ENCODE measurements around the gene PXDN.
"Not testable (repeated sequence)": the region's sequence is repeated elsewhere in the genome, so short reads cannot be mapped to it uniquely, and the experiment has no call there.

The PXDN gene, protein sequence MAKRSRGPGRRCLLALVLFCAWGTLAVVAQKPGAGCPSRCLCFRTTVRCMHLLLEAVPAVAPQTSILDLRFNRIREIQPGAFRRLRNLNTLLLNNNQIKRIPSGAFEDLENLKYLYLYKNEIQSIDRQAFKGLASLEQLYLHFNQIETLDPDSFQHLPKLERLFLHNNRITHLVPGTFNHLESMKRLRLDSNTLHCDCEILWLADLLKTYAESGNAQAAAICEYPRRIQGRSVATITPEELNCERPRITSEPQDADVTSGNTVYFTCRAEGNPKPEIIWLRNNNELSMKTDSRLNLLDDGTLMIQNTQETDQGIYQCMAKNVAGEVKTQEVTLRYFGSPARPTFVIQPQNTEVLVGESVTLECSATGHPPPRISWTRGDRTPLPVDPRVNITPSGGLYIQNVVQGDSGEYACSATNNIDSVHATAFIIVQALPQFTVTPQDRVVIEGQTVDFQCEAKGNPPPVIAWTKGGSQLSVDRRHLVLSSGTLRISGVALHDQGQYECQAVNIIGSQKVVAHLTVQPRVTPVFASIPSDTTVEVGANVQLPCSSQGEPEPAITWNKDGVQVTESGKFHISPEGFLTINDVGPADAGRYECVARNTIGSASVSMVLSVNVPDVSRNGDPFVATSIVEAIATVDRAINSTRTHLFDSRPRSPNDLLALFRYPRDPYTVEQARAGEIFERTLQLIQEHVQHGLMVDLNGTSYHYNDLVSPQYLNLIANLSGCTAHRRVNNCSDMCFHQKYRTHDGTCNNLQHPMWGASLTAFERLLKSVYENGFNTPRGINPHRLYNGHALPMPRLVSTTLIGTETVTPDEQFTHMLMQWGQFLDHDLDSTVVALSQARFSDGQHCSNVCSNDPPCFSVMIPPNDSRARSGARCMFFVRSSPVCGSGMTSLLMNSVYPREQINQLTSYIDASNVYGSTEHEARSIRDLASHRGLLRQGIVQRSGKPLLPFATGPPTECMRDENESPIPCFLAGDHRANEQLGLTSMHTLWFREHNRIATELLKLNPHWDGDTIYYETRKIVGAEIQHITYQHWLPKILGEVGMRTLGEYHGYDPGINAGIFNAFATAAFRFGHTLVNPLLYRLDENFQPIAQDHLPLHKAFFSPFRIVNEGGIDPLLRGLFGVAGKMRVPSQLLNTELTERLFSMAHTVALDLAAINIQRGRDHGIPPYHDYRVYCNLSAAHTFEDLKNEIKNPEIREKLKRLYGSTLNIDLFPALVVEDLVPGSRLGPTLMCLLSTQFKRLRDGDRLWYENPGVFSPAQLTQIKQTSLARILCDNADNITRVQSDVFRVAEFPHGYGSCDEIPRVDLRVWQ (N-terminal part only)

DNA sequence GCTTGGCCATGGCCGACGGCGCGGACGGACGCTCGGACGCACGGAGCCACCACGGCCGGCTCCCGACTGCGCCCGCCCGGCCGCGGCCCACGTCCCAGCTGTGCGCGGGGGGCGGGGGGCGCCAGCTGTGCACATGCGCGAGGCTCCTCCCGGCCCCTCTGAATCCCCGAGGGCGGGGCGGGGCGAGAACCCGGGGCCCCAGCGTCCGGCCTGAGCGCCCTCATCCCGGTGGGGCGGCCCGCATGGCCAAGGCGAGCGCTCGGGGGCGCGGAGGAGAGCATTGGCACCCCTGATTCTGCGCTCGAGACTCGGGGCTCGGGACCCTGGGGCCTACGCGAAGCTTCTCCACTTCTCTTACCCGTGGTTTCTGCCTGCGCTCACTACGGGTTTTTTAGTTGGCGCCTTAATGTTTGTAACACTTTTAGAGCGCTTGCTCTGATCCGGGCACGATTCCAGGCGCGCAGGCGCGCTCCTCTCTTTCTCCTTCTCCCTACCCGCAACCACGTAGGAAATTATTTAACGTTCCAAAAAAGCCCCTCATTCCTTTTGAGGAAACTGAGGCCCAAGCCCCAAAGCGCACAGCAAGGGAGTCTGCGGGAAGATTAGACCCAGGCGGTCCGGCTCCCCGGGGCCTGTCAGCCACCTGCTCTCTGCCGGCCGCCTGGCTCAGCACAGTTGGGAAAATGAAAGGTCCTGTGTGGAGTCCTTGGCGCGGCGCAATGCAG, at the start of gene PXDN:
Gene PXDN, minus strand, starts transcription at position 70 of the 725 bp plus-strand sequence. Its CDS starts 60 bp downstream, at position 10.
- DNase-seq: peak; percentile 14

DNA sequence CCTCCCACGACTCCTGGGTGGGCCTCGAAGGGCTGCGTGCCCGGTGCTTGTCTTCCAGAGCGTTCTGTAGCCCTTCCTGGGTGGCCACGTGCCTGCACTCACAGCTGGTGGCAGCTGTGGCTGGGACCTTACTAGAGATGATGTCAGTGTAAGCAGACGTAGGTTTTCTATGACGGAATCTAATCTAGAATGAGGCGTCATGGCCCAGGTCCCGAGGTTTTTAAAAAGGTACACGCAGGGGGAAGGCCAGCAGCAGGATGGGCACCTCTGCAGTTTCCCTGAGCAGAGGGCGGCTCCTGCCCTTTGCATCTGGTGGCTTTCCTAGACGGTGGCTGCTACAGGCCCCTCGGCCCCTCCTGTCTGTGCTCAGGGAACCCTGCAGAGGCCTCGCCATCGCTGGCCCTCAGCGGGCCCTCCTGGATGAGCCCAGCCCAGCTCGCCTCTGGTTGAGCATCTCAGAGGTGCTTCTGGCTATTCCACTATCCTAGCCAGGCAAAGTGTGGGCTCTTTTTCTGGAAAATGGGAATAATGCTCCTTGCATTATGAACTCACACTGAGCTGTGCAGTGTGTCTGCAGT, 49.6 kb upstream of the PXDN start:
- DNase-seq: no peak

DNA sequence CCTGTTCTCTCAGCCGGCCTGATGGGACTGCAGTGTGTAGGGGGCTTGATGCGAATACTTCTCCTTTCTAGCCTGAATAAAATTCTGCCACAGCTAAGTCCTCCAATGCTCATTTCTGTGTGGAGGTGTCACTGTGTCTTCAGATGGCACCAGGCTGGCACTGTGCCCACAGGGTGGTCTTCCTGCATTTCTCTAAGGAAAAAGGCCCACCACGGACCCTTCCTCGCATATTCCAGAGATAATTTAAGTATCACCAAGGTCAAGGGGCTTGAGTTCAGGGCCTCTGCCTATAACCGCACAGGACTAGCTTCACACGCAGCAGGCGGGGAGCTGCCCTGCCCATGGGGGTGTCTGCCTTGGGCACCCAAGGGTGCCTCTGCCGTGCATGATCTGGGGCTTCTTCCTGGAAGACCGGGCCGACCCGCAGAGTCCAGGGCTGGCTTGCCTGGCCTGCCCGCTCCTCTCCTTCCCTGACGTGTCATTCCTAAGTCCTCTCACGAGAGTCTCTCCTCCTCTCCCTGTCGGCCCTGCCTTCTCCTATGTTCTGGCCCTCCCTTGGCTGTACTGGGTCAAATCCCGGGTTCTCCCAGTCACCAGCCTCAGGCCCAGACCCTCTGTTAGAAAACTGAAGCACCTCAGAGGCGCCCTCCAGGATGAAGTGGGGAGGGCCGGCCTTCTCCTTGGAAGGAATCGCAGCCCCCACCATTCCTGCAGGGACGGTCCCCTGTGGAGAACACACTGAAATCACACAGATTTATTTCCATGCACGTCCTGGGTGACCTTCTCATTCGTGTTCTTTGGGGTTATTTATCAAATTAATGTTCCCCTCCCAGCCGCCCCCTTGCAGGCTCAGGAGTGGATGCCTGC, 48.9 kb upstream of the PXDN start:
- no peak for DNase-seq

DNA sequence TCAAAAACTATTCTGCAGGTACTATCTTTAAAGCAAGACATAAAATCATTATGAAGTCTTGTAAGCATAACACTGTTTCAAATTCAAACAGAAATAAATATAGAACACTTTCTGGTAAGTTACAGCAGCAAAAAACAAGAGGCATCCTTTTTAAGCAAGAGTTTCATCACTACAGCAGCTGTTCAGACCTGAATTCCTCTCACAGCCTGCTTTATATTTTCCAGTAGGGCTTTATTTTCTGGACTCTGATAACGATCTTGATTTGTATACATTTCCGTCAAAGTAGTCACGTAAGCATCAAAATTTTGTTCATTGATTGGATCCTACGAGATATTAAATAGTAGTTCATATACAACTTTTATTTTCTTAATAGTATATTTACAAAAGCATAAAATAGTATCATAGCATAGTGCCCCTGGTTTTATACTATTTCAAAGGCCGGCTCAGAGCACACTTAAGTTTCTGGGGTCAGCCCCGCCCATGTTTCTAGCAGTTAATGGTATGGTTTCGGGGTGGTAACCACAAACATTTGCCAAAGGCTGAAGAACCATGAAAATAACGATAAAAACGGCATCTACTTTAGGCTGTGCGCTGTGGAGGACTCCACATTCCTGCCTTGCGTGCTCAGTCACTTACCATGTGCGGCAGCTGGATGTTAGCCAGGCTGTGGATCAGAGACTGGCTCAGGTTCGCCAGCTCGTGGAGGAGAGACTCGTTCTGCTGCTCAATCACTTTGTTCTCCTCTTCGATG, 47.5 kb upstream of the PXDN start:
- DNase-seq: no peak

DNA sequence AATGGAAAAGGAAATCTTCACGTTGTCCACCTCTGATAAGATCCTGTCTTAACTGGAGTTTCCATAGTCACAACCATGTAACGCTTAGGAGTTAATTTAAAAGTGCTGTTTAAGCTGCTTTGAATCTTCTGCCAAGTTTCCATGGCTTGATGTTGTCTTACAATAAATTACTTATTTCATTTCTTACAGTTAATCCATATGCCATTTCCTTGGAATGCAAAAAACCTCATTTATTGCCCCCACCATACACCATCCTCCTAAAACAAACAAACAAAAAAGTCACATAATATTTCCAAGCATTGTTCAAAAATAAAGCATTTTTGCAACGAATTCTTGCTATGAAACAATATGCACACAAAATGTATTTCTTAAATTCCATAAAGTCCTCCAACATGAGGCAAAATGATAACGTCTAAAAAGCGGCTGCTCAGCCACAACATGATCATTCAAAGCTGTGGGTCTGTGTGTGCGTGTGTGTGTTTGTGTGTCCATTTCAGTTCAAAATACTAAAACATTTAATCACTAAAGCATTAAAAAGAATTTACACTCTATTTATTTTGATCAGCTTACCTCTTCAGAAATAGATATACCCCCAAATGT, 46.8 kb upstream of the PXDN start:
- DNase-seq: no peak

DNA sequence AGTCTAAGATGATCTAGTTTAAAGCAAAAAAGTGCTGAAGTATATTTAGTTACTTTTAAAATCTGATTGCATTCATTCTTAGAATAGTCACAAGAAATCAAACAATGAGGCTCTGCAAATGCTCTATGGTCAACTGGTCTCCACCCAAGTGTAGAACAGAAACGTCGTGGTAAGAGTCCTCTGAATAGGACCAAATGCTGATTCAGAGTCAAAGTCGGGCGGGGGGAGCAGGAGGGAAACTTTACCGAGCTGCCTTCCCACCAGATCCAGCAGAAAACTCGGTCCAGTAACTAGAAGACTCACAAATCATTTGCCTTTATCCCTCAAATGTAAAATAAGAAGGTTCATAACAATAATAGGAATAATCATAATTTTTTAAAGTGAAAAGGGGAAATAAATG, 46.2 kb upstream of the PXDN start:
- no peak for DNase-seq

DNA sequence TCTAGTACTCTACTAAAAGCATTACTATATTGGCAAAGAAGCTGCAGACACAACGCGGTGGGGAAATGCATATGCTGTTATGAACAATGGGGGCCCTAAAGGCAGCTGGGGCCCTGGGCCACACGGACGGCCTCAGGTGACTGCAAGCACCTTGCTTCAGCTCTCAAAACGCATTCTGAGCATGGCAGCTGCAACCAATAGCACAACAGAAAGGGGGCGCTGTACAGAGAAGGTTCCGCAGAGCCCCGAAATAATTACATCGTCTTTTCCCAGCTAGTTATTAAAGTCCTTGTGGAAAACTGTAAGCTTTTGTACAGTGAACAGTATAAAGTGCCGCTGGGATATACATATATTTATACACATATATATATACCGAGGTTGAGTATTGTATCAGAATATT, 45.3 kb upstream of the PXDN start:
- no peak for DNase-seq

DNA sequence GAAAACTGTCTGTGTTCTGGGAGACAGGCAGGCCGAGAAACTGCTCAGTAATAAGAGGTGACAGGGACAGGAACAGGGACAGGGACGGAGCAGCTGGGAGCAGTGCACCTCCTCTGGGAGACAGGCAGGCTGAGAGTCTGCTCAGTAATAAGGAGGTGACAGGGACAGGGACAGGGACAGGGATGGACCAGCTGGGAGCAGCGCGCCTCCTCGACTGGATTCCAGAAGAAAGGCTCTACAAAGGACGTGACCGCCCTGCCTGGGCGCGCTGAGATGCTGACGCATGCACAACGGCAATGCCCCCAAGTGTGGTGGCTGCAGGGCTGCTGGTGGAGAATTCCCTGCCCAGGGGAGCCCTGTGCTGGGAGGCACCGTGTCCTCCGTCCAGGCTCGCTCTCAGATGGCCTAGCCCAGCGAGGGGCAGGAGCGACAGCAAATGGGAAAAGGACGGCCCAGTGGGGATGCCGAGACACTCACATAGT, 44.2 kb upstream of the PXDN start:
- DNase-seq: no peak

DNA sequence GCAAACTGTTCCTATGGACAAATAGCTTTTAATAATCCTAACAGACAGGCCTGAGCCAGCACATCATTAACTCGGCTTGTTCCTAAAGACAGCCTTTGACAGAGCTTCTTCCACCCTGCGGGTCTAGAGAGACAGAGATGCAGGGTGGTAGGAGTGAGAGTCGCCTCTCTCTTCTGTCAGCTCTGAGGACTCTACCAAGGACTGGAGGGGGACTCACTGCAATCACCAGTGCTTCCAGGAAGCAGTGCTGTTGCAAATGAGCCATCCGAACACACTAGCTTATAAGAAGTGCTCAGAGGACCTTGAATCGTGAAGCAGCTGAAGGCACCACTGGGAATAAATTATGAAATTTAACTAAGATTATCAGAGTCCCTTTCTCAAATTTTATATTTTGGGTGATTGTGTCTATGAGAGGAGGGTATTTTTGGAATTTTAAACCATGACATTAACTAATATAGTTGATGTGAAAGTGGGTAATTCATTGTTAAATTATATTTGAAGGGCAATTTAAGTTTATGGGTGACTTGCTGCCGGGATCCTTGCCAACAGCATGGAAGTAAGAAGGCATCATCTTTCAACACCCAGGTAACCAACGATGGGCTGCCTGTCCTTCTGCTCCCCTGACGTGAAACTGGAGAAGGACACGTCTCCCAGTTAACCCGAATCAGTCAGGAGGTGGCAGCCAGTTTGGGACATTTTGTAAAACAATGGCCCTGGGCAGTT, 43.6 kb upstream of the PXDN start:
- no peak for DNase-seq

DNA sequence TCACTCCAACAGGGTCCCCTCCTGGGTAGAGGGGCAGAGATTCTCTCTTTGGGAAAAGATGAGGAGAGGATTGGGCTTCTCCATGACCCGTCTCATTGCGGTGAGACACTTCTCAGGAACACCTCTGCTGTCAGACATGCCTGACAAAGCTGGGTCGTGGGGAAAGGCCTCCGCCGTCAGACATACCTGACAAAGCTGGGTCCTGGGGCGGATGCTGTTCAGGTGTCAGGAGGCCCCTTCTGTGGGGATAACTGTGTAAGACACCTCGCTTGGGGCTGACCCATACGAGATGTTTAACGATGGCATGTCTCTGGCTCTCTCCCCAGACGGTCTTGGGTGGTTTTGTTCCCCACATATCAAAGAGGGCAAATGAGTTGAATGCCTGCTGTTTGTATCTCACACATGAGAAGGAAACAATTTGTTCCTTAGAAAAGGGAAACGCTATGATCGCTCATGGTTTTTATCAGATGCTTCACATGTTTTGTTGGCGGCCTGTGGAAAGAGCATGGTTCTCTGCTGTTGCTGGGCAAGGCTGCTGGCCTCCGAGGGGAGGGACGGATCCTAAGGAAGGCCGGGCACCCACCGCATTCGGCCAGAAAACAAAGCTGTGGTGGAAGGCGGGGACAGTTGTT, 40.8 kb upstream of the PXDN start:
- no peak for DNase-seq

DNA sequence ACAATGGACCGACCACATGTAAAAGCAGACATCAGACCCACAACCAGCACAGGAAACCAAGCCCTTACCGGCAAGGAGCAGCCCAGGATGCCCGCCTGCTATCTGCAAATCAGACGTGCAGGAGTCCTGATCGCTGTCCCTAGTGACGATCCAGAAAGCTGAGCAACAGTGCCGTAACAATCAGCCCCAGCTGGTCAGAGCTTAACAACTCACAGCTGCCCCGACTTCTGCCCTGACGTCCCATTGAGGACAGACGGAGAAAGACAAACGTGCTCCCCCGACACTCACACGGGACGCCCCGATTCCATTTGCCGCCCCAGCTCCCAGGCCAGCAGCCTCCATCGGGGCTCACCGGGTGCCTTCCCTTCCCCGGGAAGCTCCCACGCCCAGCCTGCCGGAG, 39.8 kb upstream of the PXDN start:
- DNase-seq: no peak

DNA sequence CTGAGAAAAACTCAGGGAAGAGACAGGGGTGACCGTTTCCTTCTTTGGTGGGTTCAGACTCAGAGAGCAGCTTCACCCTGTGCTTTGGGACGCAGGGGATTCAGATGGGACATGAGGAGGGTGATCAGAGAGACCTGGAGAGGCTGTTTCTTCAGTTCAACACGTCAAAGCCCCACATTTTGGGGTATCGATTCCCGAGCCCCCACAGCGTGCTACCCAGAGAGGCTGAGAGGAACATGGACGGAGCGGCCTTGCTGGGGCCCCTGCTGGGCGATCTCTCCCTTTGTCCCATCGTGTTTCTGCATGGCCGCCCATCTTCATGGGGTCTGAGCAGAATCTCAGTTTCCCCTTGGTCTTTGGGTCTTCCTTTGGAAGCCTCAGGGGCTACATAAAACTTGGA, 38.2 kb upstream of the PXDN start:
- no peak for DNase-seq

DNA sequence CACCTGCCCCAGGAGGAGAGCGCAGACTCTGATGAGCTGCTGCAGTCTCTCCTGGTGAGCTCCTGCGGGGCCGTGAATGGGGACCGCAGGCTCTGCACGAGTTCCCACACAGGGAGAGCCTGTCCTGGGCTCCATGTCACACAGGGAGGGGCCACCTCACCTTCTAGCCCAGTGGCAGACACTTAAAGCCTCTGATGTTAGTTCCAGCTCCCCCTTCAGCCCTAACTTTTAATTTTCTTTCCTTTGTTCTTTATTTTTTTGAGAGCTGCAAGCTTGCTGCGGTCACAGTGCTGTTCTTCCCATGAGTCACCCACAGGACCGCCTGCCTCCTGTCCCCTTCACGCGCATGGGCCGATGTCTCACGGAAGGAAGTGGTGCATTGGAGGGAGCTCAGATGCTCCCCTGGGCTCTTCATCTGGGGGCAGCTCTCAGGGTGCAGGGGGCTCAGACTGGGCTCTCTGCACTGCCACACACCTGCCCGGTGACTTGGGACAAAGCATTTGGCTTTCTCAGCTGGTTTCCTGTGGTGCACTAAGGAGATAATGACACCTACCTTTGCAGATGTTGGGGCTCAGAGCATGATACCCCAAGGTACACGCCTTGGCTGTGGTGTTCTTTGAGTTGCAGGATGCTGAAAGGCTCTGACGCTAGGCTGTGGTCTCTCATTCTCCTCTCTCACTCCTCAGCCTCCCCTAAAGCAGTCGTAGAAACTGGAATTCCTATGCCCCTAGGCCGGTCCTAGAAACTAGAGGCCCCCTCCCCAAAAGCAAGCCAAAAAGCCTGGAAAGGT, 37.2 kb upstream of the PXDN start:
- no peak for DNase-seq

DNA sequence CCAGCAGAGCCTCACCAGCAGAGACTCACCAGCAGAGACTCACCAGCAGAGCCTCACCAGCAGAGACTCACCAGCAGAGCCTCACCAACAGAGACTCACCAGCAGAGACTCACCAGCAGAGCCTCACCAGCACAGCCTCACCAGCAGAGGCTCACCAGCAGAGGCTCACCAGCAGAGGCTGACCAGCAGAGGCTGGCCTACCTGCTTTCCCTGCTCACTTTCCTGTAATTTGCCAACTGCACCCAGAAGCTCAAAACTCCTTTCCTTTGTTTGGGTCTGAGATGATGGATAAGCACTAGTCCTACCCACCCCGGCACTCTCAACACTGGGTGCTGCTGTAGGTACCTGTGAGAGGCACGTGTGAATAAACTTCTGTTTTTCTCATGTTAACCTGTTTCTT, 36.4 kb upstream of the PXDN start:
- no peak for DNase-seq

DNA sequence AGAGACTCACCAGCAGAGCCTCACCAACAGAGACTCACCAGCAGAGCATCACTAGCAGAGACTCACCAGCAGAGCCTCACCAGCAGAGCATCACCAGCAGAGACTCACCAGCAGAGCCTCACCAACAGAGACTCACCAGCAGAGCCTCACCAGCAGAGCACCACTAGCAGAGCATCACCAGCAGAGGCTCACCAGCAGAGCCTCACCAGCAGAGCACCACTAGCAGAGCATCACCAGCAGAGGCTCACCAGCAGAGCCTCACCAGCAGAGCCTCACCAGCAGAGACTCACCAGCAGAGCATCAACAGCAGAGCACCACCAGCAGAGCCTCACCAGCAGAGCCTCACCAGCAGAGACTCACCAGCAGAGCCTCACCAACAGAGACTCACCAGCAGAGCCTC, 35.7 kb upstream of the PXDN start:
- DNase-seq: not testable (repeated sequence)

DNA sequence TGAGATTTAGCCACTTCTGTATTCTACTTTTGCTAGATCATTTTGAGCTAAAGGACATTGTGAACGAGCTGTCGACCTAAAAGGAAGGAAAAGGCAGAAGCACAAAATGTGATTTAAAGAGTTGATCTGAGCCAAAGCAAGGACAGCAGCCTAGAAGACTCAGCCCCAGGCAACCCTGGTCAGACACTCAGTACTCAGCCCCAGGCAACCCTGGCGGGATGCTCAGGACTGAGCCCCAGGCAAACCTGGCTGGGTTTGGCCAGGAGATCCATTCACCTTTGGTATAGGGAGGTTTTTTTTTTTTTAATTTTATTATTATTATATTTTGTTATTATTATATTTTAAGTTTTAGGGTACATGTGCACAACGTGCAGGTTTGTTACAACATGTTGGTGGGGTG, 34.3 kb upstream of the PXDN start:
- DNase-seq: no peak

DNA sequence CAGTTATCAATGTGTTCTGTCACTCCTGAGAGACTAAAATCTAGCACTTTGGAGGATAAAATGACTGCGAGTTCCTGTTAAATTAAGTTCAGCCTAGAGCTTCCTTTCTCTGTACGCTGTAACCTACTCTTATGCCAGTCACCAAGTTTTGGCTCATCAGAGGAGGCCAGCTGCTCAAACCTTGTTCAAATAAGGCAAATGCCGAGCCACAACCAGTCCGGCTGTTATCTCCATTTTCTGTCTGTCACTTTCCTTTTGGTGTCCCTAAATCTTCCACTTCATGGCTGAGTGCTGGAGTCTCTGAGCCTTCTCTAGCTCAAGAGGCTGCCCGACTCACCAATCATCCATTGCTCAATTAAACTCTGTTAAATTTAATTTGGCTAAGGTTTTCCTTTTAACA, 33.5 kb upstream of the PXDN start:
- no peak for DNase-seq

DNA sequence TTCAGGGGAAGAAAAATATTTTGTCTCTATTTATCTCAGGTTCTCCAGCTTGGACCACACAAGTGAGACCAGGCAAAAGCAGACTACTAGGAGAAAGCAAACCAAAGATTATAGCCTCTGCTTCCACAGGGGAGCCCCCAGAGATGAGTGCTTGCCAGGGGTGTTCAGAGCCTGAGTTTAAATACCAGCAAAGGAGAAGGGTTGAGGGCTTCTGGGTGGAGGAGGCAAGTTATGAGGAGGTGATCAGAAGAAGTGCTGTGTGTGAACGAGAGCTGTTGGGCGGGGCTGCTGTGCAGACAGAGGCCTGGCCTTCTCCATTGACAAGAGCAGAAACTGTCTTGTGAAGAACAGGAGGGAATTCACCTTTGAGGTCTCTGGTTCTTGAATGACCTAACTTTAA, 32.8 kb upstream of the PXDN start:
- no peak for DNase-seq
